GF-D8 (cell line): ENCODE data around the gene HPRT1.
A peak's percentile ranks its signal among the peaks of the same experiment; 100 is the strongest.

ENCODE experiments used
- DNase-seq: peaks from one replicate; lab custom pipeline; 2025; lab: John Stamatoyannopoulos, UW

Gene HPRT1

DNA sequence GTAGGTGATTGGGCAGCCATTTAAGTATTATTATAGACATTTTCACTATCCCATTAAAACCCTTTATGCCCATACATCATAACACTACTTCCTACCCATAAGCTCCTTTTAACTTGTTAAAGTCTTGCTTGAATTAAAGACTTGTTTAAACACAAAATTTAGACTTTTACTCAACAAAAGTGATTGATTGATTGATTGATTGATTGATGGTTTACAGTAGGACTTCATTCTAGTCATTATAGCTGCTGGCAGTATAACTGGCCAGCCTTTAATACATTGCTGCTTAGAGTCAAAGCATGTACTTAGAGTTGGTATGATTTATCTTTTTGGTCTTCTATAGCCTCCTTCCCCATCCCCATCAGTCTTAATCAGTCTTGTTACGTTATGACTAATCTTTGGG, 16.3 kb downstream of the HPRT1 start:
- DNase-seq = no peak

DNA sequence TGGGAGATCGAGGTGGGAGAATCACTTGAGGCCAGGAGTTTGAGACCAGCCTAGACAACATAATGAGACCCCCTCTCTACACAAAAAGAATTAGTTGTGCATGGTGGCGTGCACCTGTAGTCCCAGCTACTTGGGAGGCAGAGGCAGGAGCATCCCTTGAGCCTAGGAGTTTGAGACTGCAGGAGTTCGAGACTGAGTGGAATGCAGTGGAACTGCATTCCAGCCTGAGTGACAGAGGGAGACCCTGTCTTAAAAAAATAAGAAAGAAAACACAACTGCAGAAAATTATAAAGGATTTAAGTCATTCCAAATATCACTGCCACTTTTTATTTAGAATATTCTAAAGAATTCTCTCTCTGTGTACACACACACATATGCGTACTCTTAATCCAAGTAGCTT, 18.4 kb downstream of the HPRT1 start:
- DNase-seq = no peak

DNA sequence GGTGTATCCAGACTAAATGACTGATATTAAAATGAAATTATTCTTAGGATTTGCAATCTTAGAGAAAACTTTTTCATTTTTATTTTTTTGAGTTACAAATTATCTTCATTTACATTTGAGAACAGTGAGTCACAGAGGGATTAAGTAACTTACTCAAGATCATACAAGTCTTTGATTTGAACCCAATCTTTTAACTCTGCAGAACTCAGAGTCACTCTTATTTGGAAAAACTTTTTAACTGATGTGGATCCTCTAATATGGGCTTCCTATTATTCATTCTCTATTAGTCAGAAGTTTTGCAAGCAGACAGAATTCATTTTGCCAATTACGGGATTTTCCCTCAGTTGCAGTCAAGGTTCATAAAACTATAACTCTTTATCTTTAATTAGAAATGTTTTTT, 20.1 kb downstream of the HPRT1 start:
- no peak for DNase-seq

DNA sequence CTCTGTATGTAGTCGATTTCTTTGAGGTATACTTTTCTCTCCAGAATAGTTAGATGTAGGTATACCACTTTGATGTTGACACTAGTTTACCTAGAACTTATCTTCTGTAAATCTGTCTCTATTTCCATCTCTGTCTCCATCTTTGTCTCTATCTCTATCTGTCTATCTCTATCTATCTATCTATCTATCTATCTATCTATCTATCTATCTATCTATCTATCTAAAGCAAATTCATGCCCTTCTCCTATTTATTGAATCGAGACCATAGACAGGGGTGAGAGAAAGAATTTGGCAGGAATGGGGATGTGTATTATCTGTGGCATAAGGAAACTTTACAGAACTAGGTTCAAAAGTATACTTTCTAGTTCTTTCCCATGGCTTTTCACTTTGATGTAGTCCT, 21.4 kb downstream of the HPRT1 start:
- no peak for DNase-seq

DNA sequence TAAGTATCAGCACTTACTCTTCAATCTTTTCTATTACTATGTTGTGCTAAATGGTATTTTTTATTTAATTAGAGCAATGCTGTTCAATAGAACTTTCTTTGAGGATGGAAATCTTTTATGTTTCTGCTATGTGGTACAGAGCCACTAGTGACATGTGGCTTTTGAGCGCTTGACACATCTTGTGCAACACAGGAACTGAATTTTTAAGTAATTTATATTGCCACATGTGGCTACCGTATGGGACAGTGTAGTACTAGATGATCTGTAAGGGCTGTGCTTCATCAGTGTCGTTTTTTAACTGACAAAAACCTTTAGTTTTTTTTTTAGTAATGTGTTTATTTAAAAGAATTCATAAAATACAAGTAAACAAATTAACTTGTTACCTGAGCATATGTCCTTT, 22.4 kb downstream of the HPRT1 start:
- DNase-seq = peak; percentile 52

DNA sequence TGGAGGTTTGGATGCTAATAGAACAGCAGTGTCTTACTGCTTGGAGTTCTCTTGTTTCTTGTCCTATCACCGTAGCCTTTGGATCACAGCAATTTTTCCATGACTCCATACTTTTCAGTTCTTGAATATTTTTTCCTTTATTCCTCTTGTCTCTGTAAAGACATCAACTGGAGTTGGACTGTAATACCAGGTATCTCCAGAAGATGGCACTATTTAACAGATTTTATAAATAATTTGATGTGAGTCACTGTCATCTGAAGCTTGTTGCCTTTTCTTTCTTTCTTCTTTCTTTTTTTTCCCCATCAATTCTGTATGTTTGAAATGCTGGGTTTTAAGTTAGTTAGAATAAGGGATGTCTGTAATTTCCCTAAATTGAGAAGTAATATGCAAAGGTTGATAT, 24.1 kb downstream of the HPRT1 start:
- peak; percentile 2 for DNase-seq

DNA sequence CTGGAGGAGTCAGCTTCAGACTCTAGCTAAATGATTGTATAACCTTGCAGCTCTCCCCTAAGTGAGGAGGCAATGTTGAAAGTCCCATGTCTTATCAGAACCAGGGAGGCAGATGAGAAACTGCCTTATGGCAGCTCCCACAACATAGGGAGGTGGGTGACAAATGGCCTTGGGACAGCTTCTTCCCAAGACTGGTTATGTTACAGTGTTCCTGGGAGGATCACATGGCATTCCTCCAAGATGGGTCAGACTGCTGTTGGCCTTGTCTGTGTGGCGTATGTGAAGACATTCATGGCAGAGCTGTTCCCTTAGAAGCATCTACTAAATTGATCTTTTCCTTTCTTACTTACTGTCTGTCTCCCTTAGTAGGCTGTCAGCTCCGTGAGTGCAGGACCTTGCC, 42.0 kb downstream of the HPRT1 start:
- no peak for DNase-seq

DNA sequence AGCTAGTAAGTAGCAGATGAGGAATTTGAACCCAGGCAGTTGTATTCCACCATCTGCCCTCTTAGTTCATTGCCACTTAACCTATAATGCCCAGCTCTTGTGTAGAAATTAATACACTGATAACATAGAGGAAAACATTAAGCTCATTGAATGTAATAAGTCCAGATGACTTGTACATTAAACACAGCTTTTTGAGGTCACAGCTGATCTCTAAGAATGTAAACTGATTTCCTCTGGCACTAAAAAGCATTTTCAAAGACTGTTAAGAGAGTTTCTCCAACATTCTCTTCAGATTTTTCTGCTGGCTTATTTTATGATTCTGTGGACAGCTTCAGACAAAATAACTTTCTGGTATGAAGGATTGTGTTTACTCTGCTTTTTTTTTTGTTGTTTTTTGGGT, 42.7 kb downstream of the HPRT1 start:
- no peak for DNase-seq

DNA sequence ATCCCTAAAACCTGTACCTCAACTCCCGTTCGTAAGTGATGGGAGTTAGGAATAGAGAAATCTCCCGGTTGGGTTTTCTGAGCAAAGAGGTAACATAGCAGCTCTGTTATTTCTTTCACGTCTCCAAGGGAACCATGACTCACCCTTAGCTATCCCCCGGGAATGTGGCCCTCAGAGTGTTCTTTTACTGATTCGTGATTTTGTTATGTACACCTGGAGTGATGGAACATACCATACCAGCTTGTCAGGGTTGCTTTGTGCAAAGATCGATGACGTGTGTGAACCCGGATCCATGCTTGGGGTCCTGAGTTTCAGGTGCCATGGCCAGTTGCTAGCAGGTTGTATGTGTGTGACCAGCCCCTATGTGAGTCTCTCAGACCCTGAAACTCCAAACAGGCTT, 52.6 kb downstream of the HPRT1 start:
- DNase-seq = no peak

DNA sequence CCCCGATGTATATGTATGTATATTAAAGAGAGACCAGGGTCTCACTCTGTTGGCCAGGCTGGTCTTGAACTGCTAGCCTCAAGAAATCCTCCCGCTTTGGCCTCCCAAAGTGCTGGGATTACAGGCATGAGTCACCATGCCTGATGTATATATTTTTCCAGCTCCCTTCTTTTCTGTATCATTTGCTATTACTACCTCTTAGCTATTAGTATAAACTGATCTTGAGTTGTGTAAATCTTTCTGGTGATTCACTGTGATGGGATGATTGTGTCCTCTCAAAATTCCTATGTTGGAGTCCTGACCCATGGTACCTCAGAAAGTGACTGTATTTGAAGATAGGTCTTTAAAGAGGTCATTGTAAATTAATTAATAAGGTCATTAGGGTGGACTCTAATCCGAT, 53.1 kb downstream of the HPRT1 start:
- DNase-seq = no peak

DNA sequence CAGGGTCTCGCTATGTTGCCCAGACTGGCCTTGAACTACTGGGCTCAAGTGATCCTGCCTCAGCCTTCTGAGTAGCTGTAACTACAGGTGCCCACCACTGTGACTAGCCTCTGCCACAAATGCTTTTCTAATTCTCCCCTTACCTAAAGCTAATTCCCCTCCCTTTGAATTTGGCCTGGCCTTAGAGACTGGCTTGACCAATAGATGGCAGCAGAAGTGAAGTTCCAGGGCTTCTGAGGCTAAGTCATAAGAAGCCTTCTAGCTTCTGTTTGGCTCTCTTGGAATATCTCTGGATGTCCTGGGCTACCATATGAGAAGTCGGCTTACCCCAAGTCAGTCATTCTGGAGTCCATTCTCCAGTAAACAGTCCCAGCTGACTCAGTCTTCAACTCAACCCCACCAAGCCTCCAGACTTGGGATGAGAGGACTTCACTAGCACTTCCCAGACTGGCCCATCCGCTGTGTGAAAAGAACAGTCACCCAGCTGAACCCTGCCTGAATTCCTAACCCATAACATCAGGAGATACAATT, 61.0 kb downstream of the HPRT1 start:
- DNase-seq = peak; percentile 30

DNA sequence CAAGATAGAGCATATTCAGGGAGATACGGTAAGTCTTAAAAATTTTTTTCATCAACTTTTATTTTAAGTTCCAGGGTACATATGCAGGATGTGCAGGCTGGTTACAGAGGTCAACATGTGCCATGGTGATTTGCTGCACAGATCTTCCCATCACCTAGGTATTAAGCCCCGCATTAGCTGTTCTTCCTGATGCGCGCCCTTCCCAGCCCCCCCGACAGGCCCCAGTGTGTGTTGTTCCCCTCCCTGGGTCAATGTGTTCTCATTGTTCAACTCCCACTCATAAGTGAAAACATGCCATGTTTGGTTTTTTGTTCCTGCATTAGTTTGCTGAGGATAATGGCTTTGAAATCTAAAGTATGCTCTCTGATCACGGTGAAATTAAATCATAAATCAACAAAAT, 64.2 kb downstream of the HPRT1 start:
- DNase-seq = no peak

DNA sequence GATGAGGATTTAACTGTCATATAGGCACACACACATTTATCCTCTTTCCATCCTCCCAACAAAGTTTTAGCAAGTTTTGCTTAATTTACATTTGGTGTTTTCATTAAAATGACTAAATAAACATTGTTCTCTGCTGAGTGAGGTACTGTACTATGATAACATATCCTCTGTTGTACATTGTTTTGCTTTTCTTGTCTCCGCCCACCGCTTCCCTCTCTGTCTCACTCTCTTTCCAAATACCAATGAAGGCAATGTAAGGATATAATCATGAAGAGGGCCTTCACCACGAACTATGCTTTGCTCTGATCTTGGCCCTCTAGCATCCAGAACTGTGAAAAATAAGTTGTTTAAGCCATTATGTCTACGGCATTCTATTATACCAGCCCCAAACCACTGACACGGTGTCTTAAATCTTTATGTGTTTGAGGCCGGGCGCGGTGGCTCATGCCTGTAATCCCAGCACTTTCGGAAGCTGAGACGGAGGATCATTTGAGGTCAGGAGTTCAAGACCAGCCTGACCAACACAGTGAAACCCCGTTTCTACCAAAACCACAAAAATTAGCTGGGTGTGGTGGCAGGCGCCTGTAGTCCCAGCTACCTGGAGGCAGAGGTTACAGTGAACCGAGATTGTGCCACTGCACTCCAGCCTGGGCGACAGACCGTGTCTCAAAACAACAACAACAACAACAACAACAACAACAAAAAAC, 65.3 kb downstream of the HPRT1 start:
- DNase-seq = no peak

DNA sequence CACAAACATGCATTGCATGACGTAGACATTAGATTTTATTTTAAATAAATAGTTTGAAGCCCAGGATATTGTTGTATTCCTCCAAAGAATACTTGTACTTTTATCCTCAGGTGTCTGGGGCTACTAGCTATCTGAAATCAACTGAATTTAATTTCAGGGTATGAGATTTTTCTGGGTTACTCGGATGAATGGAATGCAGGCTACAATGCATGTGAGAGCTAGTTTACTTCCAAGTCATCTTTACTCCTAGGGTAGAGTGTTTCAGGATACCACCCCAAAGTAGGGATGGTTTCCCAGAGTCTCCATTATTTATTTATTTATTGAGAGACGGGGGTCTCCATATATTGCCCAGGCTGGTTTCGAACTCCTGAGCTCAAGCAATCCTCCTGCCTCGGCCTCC, 66.4 kb downstream of the HPRT1 start:
- DNase-seq = no peak

DNA sequence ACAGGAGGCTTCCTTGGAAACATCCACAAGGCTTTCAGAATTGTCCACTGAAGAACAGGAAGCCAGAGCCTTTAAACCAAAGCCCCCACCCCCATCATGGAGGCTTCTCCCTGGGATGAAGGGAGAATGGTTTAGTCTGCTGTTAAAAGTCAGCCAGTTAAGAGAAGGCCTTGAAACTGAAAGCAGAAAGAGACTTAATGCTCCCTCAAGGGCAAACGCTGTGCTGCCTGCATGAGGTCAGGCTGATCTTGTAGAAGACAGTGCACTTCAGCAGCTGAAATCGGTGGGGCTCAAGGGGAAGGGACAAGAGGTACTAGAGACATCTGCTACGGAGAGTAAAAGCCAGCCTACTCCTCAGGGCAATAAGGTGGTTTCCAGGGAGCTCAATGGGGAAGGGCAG, 69.0 kb downstream of the HPRT1 start:
- DNase-seq = no peak

DNA sequence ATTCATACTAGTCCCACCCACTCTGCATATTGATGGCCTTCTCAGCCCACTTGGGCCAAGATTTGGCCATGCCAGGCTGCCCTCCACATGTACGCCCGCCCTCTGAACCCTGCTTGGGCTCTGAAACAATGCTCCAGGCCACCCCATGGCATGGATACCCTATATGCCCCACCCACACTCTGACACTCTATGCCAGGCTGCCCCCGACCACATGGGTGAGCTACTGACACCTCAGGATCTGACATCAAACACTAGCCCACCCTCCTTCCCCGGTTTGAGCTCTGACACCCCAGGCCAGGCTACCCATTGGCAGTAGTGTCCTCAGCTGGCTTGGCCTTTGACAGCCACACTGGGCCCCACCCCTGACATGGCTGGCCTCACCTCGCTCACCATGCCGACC, 69.5 kb downstream of the HPRT1 start:
- DNase-seq = no peak

DNA sequence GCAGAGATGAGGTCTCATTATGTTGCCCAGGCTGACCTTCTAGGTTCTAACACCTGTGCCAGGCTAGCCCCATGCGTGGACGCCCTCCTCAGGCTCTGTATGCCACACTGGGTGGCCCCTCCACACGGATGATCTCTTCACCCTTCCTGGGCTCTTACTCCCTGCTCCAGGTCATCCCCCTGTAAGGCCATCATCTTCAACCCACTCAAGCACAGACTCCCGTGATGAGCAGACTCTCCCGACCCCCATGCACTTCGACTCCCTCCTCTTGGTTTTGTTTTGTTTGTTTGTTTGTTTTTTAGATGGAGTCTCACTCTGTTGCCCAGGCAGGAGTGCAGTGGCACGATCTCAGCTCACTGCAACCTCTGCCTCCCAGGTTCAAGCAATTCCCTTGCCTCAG, 70.9 kb downstream of the HPRT1 start:
- no peak for DNase-seq

DNA sequence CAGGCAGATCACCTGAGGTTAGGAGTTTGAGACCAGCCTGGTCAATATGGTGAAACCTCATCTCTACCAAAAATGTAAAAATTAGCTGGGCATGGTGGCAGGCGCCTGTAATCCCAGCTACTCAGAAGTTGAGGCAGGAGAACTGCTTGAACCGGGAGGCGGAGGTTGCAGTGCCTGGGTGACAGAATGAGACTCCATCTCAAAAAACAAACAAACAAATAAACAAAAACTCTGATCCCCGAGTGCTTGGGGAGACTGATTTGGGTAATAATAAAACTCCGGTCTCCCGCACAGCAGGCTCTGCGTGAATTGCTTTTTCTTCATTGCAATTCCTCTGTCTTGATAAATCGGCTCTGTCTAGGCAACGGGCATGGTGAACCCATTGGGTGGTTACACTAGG, 73.4 kb downstream of the HPRT1 start:
- no peak for DNase-seq

DNA sequence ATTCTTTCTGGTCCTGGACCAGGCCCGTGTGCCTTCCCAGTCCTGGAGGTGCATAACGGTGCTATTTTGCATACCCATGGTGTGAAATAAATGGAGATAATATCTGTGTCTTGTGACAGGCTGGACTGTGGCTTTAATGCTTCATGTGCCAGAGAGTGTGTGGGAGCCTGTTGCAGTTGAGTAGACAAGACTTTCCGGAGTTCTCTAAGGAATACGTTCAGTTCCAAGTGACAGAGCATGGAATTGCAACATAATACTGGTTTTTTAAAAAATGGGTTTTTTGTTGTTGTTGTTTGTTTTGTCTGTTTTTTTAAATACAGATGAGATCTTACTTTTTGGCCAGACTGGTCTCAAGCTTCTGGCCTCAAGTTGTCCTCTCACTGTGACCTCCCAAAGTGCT, 74.0 kb downstream of the HPRT1 start:
- DNase-seq = no peak

DNA sequence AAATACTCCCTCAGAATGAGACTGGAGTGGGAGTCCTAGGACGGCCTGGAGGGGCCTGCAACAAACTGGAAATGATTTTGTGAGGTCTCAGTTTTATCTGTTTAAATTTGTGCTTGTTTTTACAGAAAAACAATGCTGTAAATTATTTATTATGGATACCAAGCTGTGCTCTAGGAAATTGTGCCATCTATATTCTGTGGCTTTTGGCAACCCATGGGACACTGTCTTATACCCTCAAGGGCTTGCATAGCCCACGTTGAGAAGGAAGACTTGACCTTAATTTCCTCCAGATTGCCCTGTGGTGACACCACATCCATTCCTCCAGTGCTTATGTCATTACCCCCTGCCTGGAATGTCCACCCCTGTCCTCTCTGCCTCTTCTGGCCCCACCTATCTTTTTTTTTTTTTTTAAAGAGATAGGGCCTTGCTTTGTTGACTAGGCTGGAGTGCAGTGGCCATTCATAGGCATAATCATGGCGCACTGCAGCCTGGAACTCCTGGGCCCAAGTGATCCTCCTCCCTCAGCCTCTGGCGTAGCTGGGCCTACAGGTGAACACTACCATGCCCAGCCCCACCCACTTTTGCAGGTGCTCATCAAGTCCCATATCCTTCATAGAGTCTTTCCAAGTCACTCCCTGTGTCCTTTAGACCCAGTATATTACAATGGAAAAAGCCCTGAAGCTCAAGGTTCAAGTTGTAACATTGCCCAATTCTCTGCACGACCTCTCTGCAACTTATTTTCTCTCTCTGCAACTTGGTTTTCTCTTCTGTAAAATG, 77.4 kb downstream of the HPRT1 start:
- DNase-seq = no peak

DNA sequence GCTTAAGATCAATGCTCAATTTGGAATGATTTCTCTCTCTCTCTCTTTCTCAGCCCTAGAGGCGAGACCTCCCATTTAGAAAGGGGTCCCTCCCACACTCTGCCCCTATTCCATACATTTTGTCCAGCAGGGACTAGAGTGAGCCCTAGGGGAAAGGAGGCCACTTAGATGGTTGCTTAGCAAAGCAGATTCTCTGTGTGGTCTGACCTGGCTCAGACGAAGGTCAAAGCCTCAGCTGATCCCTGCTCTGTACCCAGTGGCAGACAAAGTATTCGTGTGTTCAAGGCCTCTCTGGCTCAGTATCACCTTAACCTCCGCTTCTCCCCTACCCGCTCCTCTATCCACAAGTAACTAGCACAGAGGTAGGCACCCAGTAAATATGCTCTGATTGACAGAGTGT, 78.4 kb downstream of the HPRT1 start:
- DNase-seq = no peak

DNA sequence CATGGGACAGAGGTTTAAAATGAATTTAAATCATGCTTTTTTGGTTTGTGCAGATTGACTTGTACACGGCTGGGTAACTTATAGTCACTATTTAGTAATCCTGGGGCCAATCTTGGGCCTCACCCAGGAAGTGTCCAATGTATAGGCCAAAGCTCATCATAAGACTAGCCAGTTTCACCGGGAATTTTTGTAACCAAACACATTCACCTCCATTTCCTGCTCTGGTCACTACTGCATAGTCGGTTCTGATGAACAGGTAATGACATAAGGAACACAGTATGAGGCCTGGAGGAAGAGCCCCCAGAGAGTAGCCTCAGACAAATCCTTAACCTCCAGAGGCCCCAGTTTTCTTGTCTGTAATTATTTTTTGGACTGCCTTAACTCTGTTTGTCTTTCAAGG, 81.9 kb downstream of the HPRT1 start:
- no peak for DNase-seq

DNA sequence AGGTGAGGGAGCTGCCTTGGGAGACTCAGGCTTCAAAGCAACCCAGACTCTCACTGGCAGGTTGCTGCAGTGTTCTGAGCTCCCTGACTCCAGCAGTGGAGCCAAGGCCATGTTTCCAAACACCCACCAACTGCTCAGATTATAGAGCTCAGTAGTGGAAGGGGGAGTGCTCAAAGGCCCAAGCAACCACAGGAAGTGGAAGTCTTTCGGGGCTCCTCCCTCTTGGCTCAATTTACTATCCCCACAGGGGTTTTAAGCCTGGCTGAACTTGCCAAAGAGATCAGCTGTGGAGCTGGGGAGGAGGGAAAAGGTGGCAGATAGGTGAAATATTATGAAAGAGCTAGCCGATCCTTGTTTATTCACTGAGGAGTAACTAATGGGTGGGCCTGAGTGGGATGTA, 82.5 kb downstream of the HPRT1 start:
- DNase-seq = peak; percentile 67

DNA sequence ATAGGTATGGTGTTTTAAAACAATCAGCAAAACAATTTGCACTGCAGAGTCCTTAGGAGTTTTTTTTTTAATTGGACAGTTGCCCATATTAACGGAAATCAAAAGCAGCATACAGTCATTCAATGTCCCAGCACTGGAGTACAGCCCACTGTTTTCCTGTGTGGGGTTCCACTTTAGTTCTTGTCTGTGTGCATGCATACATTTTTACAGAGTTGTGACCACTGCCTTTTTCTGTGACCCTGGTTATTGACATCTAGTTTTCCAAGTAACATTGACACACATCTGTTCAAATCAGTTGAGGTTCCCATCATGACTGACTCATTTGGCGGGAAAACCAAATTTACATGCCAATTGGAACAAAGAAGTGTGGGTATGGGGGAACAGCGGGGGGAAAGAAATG, 83.3 kb downstream of the HPRT1 start:
- no peak for DNase-seq
